ENCODE data around the gene SYNPO2.

GRCh38 chr4:119100655-119101054, 212.0 kb downstream of the SYNPO2 start:
- TF ChIP-seq CTCF (IDR thresholded peaks at IDR 0.05; ENCODE audit: insufficient read depth, low read length, poor library complexity, severe bottlenecking) (no peak), EZH2phosphoT487 (conservative IDR thresholded peaks at IDR 0.05; ENCODE audit: low read length) (no peak)
